Mononuclear cell (primary cell): Measurements from ENCODE around the gene ING2. TPM values are rescaled to one million over a fixed set of nuclear protein-coding genes. Genes with fewer than 3 reads are reported as not detected.

Experiments used
- H3K27me3 ChIP-seq: 2 replicates; pipeline ENCODE4 v1.6.0; 2011; ENCODE audit warnings: low read length, control low read depth; ENCODE audit not compliant: insufficient read depth
- H3K4me1 ChIP-seq: 2 replicates; pipeline ENCODE4 v1.5.1; 2011; ENCODE audit warnings: mild to moderate bottlenecking, low read length, control low read depth; ENCODE audit not compliant: insufficient read depth
- H3K4me3 ChIP-seq: 2 replicates; pipeline ENCODE4 v1.5.1; 2011; ENCODE audit warnings: mild to moderate bottlenecking, low read length, moderate library complexity
- H3K9me3 ChIP-seq: 2 replicates; pipeline ENCODE4 v1.5.1; 2011; ENCODE audit warnings: low read depth, mild to moderate bottlenecking, control low read depth, low read length
- total RNA-seq: library from RNA; depleted of rRNA; stranded (reverse); fragments of >200 nt; gene quantifications from one replicate; pipeline ENCODE4 v1.2.3, GENCODE V29; 2012

The ING2 gene
- total RNA-seq, 1 donor: 7.8 TPM

DNA sequence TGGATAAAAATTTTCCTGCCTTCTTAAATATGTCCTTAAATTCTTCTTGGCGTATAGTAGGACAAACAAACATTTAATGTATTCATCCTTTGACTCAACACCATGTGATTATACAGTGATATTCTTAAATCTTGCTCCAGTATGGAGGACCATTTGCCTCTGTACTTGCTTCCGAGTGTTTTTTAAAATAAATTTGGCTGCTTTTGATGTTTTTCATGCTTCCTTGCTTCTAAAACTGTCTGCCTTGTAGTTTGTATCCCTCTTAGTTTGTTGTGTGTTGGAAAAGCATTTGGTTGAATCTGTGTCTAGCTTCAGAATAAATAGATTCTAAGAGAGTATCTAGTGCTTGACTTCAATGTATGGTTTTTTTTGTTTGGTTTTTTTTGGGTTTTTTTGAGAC lies 12.3 kb downstream of the ING2 start:
- Histone ChIP-seq H3K4me1 (no peaks in the 10 kb centered on the region), H3K27me3 (no peaks in the 10 kb centered on the region), H3K9me3 (no peaks in the 10 kb centered on the region), H3K4me3 (no peak overlapping the region)

- no peaks in the 10 kb centered on the region for H3K27me3 ChIP-seq
- no peaks in the 10 kb centered on the region for H3K9me3 ChIP-seq
- H3K4me3 ChIP-seq: no peak overlapping the region
- no peaks in the 10 kb centered on the region for H3K4me1 ChIP-seq
Observed at GRCh38 chr4:183517781-183518180, 12.9 kb downstream of the ING2 start.

GRCh38 chr4:183522821-183523220 lies 18.0 kb downstream of the ING2 start:
- Histone ChIP-seq H3K27me3 (no peaks in the 10 kb centered on the region), H3K4me3 (no peak overlapping the region), H3K4me1 (no peaks in the 10 kb centered on the region), H3K9me3 (no peaks in the 10 kb centered on the region)

DNA sequence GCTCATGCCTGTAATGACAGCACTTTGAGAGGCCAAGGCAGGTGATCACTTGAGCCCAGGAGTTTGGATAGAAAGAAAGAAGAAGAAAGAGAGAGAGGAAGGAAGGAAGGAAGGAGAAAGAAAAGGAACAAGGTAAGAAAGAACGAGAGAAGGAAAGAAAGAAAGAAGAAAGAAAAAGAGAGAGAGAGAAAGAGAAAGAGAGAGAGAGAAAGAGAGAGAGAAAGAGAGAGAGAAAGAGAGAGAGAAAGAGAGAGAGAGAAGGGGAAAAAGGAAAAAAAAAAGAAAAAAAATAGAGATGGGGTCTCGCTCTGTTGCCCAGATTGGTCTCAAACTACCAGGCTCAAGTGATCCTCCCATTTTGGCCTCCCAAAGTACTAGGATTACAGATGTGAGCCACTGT lies 22.5 kb downstream of the ING2 start:
- no peaks in the 10 kb centered on the region for H3K4me1 ChIP-seq
- no peaks in the 10 kb centered on the region for H3K9me3 ChIP-seq
- no peak overlapping the region for H3K4me3 ChIP-seq
- H3K27me3 ChIP-seq: peaks cover 3% of the 10 kb centered on the region

GRCh38 chr4:183532821-183533220 lies 28.0 kb downstream of the ING2 start:
- Histone ChIP-seq H3K4me3 (no peak overlapping the region), H3K27me3 (peaks cover 13% of the 10 kb centered on the region), H3K4me1 (no peaks in the 10 kb centered on the region), H3K9me3 (no peaks in the 10 kb centered on the region)

GRCh38 chr4:183533698-183534097 lies 28.8 kb downstream of the ING2 start:
- no peaks in the 10 kb centered on the region for H3K4me1 ChIP-seq

GRCh38 chr4:183540410-183541009 lies 35.7 kb downstream of the ING2 start:
- no peak overlapping the region for H3K4me3 ChIP-seq
- H3K9me3 ChIP-seq: no peaks in the 10 kb centered on the region
- peaks cover 3% of the 10 kb centered on the region for H3K27me3 ChIP-seq
- H3K4me1 ChIP-seq: no peaks in the 10 kb centered on the region

More at GRCh38 chr4:183533698-183534097, 28.8 kb downstream of the ING2 start:
- Histone ChIP-seq H3K9me3 (no peaks in the 10 kb centered on the region), H3K4me3 (no peak overlapping the region), H3K27me3 (peaks cover 13% of the 10 kb centered on the region)

GRCh38 chr4:183541010-183541751 lies 36.3 kb downstream of the ING2 start:
- no peaks in the 10 kb centered on the region for H3K4me1 ChIP-seq

GRCh38 chr4:183541752-183542040 lies 36.8 kb downstream of the ING2 start:
- Histone ChIP-seq H3K4me3 (no peak overlapping the region), H3K27me3 (peaks cover 3% of the 10 kb centered on the region), H3K9me3 (no peaks in the 10 kb centered on the region), H3K4me1 (no peaks in the 10 kb centered on the region)

More at GRCh38 chr4:183541010-183541751, 36.3 kb downstream of the ING2 start:
- H3K4me3 ChIP-seq: no peak overlapping the region
- H3K27me3 ChIP-seq: peaks cover 3% of the 10 kb centered on the region
- H3K9me3 ChIP-seq: no peaks in the 10 kb centered on the region

- Histone ChIP-seq H3K27me3 (peaks cover 3% of the 10 kb centered on the region), H3K4me1 (no peaks in the 10 kb centered on the region), H3K4me3 (no peak overlapping the region), H3K9me3 (no peaks in the 10 kb centered on the region)
Observed at GRCh38 chr4:183543435-183543834, 38.6 kb downstream of the ING2 start.

GRCh38 chr4:183544109-183544508 lies 39.3 kb downstream of the ING2 start:
- Histone ChIP-seq H3K4me3 (no peak overlapping the region), H3K9me3 (no peaks in the 10 kb centered on the region), H3K4me1 (no peaks in the 10 kb centered on the region), H3K27me3 (peaks cover 3% of the 10 kb centered on the region)

DNA sequence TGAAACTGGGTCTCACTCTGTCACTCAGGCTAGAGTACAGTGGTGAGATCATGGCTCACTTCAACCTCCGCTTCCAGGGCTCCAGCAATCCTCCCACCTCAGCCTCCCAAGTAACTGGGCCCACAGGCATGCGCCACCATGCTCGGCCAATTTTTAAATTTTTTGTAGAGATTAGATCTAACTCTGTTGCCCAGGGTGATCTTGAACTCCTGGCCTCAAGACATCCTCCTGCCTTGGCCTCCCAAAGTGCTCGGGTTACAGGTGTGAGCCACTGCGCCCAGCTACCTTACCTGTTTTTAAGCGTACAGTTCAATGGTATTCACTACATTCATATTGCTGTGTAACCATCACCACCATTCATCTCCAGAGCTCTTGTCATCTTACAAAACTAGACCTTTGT lies 41.5 kb downstream of the ING2 start:
- H3K4me3 ChIP-seq: no peak overlapping the region
- no peaks in the 10 kb centered on the region for H3K4me1 ChIP-seq

DNA sequence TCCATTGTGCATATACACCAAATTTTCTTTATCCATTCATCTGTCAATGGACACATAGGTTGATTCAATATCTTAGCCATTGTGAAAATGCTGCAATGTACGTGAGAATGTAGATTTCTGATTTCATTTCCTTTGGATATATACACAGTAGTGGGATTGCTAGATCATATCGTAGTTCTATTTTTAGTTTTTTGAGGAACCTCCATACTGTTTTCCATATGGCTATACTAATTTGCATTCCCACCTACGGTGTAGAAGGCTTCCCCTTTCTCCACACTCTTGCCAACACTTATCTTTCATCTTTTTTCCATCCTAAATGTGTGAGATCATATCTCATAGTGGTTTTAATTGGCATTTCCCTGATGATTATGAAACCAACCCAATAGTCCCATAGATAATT lies 43.4 kb downstream of the ING2 start:
- Histone ChIP-seq H3K27me3 (peaks cover 3% of the 10 kb centered on the region), H3K4me3 (no peak overlapping the region), H3K9me3 (no peaks in the 10 kb centered on the region), H3K4me1 (no peaks in the 10 kb centered on the region)

More for the DNA sequence above, 41.5 kb downstream of the ING2 start:
- Histone ChIP-seq H3K27me3 (peaks cover 3% of the 10 kb centered on the region), H3K9me3 (no peaks in the 10 kb centered on the region)

GRCh38 chr4:183550345-183551093 lies 45.7 kb downstream of the ING2 start:
- H3K27me3 ChIP-seq: no peaks in the 10 kb centered on the region
- no peak overlapping the region for H3K4me3 ChIP-seq
- H3K4me1 ChIP-seq: no peaks in the 10 kb centered on the region
- no peaks in the 10 kb centered on the region for H3K9me3 ChIP-seq

- Histone ChIP-seq H3K4me3 (no peak overlapping the region), H3K9me3 (no peaks in the 10 kb centered on the region), H3K4me1 (no peaks in the 10 kb centered on the region), H3K27me3 (no peaks in the 10 kb centered on the region)
Observed at GRCh38 chr4:183552274-183553146, 47.7 kb downstream of the ING2 start.
